ENCODE data around the gene ZGLP1.

The ZGLP1 gene

GRCh38 chr19:10279737-10280442 is 29.7 kb downstream of the ZGLP1 start:
- no peak for TF ChIP-seq CTCF (IDR thresholded peaks at IDR 0.05; ENCODE audit: borderline replicate concordance, insufficient read depth, low read depth, low read length)

DNA sequence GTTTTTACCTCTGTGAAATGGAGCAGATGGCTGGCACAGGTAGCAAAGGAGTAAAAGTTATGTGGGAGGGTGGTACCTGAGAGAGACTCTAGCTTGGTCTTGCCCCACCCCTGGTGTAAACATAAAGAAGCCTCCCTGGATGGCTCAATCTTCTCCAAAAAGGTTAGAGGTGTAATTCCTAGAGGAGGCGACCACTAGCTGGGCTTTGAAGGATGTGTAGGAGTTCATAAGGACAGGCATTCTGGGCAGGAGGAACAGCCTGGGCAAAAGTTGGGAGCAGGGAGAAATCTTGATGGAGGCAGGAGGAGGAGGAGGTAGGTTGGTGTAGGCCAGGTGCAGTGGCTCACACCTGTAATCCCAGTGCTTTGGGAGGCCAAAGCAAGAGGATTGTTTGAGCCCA is 30.7 kb downstream of the ZGLP1 start:
- no peak for TF ChIP-seq CTCF (IDR thresholded peaks at IDR 0.05; ENCODE audit: borderline replicate concordance, insufficient read depth, low read depth, low read length)

More at GRCh38 chr19:10279737-10280442, 29.7 kb downstream of the ZGLP1 start:
- H3K4me3 ChIP-seq (ENCODE audit: low read depth, low read length), result no peak overlapping the region

DNA sequence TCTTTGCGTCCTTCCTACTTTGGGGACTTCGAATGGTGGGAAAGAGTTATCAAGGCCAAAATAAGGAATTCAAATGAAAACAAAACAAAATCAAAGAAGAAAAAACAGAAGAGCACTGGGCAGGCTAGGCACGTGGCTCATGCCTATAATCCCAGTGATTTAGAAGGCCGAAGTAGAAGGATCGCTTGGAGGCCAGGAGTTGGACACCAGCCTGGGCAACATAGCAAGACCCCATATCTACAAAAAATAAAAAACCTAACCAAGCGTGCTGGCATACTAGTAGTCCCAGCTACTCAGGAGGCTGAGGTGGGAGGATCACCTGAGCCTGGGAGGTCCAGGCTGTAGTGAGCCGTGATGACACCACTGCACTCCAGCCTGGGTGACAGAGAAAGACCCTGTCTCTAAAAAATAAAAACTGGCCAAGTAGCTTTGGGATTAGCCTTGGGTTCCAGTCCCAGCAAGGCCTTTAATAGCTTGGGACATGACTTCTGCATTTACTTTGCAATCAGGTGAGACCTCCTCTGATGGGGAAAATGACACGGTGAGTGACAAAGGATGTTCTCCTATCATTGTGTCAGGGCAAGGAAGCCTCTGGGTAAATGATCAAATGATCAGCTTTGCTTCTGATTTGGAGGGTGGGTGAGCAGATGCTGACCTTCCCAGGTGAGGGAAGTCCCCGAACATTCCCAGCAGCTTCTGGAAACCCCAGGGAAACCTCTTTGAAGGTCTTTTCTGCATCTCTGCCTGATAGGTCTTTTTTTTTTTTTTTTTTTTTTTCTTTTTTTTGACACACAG is 31.6 kb downstream of the ZGLP1 start:
- no peak overlapping the region for H3K4me3 ChIP-seq (ENCODE audit: low read depth, low read length)
- TF ChIP-seq CTCF (IDR thresholded peaks at IDR 0.05; ENCODE audit: borderline replicate concordance, insufficient read depth, low read depth, low read length), result no peak

More for the DNA sequence above, 30.7 kb downstream of the ZGLP1 start:
- no peak overlapping the region for H3K4me3 ChIP-seq (ENCODE audit: low read depth, low read length)

DNA sequence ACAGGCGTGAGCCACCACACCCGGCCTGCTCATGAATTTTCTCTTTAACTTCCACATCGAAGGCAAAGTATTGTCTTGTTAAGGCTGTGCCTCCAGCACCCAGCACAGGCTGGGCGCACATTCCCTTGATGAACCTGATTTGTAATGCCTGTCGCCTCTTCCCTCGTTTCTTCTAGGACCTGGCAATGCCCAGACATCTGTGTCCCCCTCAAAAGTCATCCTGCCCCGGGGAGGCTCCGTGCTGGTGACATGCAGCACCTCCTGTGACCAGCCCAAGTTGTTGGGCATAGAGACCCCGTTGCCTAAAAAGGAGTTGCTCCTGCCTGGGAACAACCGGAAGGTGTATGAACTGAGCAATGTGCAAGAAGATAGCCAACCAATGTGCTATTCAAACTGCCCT is 35.0 kb downstream of the ZGLP1 start:
- TF ChIP-seq CTCF (IDR thresholded peaks at IDR 0.05; ENCODE audit: borderline replicate concordance, insufficient read depth, low read depth, low read length), result no peak
- peak overlapping the region; percentile 1 for H3K4me3 ChIP-seq (ENCODE audit: low read depth, low read length)

- H3K4me3 ChIP-seq (ENCODE audit: low read depth, low read length), result peak overlapping the region; percentile 81
- TF ChIP-seq CTCF (IDR thresholded peaks at IDR 0.05; ENCODE audit: borderline replicate concordance, insufficient read depth, low read depth, low read length), result no peak
Observed at GRCh38 chr19:10271543-10272086, 38.0 kb downstream of the ZGLP1 start.

GRCh38 chr19:10270616-10271394 is 38.8 kb downstream of the ZGLP1 start, which contains the start of gene ICAM1:
Gene ICAM1 (plus strand): TSS chr19:10271120. CDS start chr19:10271160, 40 bp downstream.
- TF ChIP-seq CTCF (IDR thresholded peaks at IDR 0.05; ENCODE audit: borderline replicate concordance, insufficient read depth, low read depth, low read length), result peak; percentile 29; the same call in 1 of the 2 replicates
- H3K4me3 ChIP-seq (ENCODE audit: low read depth, low read length), result peak within 1 kb of the TSS; percentile 81
